SK-N-SH (cell line): Measurements from ENCODE around the gene CHAF1A.

Source experiments
- CHD2 ChIP-seq: fragments of 150-350 bp; IDR thresholded peaks from 2 replicates; pipeline ENCODE4 v1.6.1; 2018; ENCODE audit warnings: low read length; ENCODE audit not compliant: partially characterized antibody
- CTCF ChIP-seq: fragments of 200-600 bp; sonication (generic); IDR thresholded peaks from 2 replicates; pipeline ENCODE4 v1.6.1; 2017; ENCODE audit warnings: antibody characterized with exemption, mild to moderate bottlenecking, moderate library complexity
- EP300 ChIP-seq, 2 experiments: IDR thresholded peaks; 2 replicates each; pipeline versions ENCODE4 v1.4.0 to v1.6.1; 2012; ENCODE audit warnings: borderline replicate concordance in 1 of 2, low read depth in 1 of 2, low read length in 1 of 2
- FOXJ3 ChIP-seq: sonication (generic); formaldehyde crosslinking; IDR thresholded peaks from 2 replicates; pipeline ENCODE4 v1.5.1; 2020; ENCODE audit warnings: mild to moderate bottlenecking, missing genetic modification reagents
- FOXM1 ChIP-seq: IDR thresholded peaks from 2 replicates; pipeline ENCODE4 v1.4.0; 2012; ENCODE audit warnings: low read depth, mild to moderate bottlenecking
- MAX ChIP-seq: IDR thresholded peaks from 2 replicates; pipeline ENCODE4 v1.4.0; 2012; ENCODE audit warnings: low read depth
- NFIC ChIP-seq: IDR thresholded peaks from 2 replicates; pipeline ENCODE4 v1.4.0; 2012; ENCODE audit warnings: borderline replicate concordance
- NRF1 ChIP-seq: IDR thresholded peaks from 2 replicates; pipeline ENCODE4 v1.6.1; 2012; ENCODE audit warnings: low read depth, mild to moderate bottlenecking, low read length
- POLR2AphosphoS5 ChIP-seq: IDR thresholded peaks from 2 replicates; pipeline ENCODE4 v1.6.1; 2012; ENCODE audit warnings: low read depth, low read length
- SIN3A ChIP-seq: IDR thresholded peaks from 2 replicates; pipeline ENCODE4 v1.6.1; 2012; ENCODE audit warnings: low read depth, mild to moderate bottlenecking, low read length, moderate library complexity, borderline replicate concordance
- SMC3 ChIP-seq: IDR thresholded peaks from 2 replicates; pipeline ENCODE4 v1.6.1; 2012; ENCODE audit warnings: low read depth, low read length, improper control_type of control experiment
- TAF1 ChIP-seq: IDR thresholded peaks from 2 replicates; pipeline ENCODE4 v1.6.1; 2012; ENCODE audit warnings: low read depth, mild to moderate bottlenecking, low read length, moderate library complexity, borderline replicate concordance

DNA sequence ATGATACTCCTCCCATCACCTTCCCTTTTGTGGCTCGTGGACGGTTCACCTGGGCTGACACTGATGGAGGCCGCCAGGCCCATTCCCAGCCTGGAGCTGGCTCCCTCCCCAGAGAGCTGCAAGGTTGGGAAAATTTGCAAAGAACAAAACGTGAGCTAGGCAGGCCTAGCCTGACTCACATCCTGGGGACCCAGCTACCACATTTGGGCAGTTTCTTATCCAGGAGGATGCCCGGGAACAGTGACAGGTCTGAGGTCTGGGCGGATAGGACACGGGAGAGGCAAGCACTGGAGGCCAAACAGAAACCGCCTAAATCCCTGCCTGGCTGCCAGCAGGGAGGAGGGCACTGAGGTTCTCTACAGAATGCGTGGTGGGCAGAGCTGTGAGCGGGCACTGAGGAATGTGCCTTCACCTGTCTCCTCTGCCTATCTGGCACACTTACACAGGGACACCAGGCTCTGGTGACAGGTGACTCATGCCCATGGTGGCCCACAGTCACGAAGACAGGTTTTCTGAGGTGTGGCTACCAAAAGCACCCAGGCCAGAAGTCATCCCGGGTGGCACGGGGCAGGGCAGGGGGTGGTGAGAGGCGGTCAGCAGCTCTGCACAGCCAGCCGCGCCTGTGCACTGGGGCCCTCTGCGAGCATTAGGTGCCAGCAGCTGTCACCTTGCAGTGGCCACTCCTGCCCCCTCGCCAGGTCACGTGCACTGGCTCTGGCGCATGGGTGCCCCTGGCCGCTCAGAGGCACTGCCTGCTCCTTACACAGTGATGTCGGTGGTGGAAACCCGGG, 25.3 kb upstream of the CHAF1A start:
- TF ChIP-seq NRF1: no peak
- TF ChIP-seq SMC3: no peak
- TF ChIP-seq EP300 (IDR thresholded peaks at IDR 0.05; ENCODE audit: borderline replicate concordance in 1 of 2, low read depth in 1 of 2, low read length in 1 of 2): no peak
- TF ChIP-seq CTCF: no peak
- TF ChIP-seq SIN3A: no peak
- no peak for TF ChIP-seq CHD2
- no peak for TF ChIP-seq FOXJ3 (CRISPR knock-in tag)
- TF ChIP-seq POLR2AphosphoS5: no peak
- TF ChIP-seq MAX: no peak
- TF ChIP-seq TAF1: no peak
- no peak for TF ChIP-seq FOXM1
- TF ChIP-seq NFIC: no peak; the same call in 1 of the 2 replicates
